GM10266 (cell line): Measurements from ENCODE around the gene NXPH1.

Experiments
- DNase-seq: peaks from one replicate; pipeline ENCODE4 v3.0.0; 2012; ENCODE audit errors: extremely low spot score
- TF ChIP-seq, protein P1 (sequence below): IDR thresholded peaks from 2 replicates; pipeline ENCODE4 v1.5.1; 2012; ENCODE audit warnings: mild to moderate bottlenecking, low read depth; ENCODE audit not compliant: control insufficient read depth, insufficient read depth; ENCODE audit errors: missing control alignments

Gene NXPH1

DNA sequence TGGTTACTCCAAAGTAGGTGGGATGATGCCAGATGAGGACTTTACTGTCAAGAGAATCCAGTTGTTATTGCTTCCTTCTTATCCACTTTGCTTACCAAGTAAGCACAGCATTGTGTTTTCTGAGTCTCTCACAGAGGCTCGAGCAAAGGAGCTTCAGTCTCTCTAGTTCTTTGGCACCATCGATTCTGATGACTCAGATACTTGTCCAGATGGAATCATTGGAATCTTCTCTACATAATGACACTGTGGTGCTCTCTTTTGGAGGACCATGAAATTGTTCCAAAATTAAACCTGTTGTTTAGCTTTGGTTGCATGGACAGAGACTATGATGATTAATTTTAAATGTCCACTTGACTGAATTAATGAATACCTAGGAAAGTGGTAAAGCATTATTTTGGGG lies 132.6 kb downstream of the NXPH1 start:
- DNase-seq, result no peak
- TF ChIP-seq, protein P1, sequence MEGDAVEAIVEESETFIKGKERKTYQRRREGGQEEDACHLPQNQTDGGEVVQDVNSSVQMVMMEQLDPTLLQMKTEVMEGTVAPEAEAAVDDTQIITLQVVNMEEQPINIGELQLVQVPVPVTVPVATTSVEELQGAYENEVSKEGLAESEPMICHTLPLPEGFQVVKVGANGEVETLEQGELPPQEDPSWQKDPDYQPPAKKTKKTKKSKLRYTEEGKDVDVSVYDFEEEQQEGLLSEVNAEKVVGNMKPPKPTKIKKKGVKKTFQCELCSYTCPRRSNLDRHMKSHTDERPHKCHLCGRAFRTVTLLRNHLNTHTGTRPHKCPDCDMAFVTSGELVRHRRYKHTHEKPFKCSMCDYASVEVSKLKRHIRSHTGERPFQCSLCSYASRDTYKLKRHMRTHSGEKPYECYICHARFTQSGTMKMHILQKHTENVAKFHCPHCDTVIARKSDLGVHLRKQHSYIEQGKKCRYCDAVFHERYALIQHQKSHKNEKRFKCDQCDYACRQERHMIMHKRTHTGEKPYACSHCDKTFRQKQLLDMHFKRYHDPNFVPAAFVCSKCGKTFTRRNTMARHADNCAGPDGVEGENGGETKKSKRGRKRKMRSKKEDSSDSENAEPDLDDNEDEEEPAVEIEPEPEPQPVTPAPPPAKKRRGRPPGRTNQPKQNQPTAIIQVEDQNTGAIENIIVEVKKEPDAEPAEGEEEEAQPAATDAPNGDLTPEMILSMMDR, result no peak

DNA sequence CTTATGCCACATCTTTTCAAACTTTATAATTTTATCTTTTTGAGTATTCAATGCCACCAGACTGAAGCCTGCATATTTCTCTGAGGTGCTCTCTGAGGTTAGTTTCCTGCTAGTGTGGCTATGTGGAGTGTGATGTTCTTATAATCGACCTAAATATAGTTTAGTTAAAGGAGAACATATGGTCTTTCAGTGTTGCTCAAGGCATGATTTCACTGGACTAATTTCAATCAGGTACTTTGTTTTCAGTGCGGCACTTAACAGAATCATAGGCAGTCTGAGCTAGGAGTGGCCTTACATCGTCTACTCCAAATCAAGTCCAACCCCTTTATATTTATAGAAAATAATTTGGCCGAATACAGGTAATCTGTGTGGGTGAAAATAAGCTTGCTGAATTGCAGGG lies 134.2 kb downstream of the NXPH1 start:
- DNase-seq, result no peak
- TF ChIP-seq, protein P1, result no peak

DNA sequence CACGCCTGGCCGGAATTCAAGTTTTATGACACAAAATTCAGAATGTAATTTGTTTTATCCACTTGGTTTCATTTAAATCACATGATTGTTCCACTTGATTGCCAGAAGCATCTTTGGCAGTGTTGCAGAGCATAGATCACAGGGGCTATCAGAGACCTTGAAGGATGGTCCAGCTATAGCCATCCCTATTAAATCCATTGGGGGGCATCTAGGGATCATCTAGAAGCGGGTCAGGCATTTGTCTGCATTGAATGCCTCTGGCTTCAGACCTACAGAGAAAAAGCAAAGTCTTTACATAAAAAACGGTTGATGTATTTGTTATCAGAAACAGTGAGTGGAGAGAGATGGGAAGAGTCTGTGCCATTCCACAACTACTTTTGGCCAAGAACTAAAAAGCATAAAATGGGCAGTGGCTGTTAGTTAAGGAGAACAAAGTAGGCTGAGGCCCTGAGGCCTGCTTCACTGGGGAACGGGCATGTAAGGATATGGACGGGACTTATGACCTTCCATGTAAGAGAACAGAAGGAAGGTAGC lies 146.3 kb downstream of the NXPH1 start:
- DNase-seq, result no peak
- TF ChIP-seq, protein P1, result no peak

DNA sequence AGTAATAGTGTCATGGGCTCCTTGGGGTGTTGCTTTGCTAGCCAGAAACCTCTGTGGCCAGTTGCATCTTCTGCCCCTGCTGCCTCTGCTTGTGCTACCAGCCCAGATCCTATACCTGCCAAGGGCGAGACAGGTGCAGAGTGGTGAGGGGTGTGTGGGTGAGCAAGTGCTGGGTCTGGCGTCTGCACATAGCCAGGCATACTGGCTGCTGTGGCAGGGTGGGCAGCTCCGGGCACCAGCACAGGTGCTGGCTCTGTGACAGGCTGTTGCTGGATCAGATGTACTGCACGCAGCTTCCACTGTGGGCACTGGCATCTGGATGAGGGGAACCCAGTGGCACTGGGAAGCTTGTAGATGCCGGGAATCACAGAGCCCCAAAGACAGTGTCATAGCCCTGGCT lies 148.4 kb downstream of the NXPH1 start:
- TF ChIP-seq, protein P1, result no peak
- DNase-seq, result no peak

DNA sequence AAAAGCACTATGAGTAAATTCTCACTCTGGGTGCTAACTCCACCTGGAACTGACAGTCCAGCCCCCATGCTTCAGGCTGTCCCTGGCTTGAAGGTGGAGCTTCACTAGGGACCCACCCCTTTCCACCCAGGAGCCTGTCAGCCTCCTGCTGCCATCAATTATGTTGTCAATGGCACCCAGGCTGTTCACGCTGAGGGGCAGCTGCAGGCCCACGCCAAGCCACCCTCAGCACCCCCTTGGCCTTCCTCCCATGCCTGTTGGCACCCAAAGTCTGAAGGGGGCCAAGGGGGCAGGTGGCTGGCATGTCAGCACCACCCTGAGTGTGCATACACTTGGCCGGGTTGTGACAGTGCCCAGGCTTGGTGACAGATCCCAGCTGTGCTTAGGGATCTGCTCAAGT lies 149.3 kb downstream of the NXPH1 start:
- TF ChIP-seq, protein P1, result no peak
- no peak for DNase-seq

DNA sequence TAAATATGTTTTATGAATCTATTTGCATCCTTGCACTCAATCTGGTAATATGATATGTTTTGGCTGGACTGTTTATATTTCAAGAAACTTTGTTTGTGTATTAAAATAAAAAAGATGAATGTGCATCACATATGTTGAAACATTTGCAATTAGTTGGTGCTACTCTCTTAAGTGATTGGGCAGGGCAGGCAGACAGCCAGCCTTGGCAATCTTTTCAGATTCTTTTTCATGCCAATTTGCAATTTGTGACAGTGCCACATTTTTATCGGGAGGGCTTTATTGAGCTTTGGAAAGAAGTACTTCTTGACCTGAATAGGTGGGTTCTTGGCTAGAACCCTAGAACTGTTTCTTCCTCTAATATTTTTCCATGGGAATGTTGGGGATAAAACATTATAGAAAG lies 152.2 kb downstream of the NXPH1 start:
- no peak for DNase-seq
- TF ChIP-seq, protein P1, result no peak

DNA sequence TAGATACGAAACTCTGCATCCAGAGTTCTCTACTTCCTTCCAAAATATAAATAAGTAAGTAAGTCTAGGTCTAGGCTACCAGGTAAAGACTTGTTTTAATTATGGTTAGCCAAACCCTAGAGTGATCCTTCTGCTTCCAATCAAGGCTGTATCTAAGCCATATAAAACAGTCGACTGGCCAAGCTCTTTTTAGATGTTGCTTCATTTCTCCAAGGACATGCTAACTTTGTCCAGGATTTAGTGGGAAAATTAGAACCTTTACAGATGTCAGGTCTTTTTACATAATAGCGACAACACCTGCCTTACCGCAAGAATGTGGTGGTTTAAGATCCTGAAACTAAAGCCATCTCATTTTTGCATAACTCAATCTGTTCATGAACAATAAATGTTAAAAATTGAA lies 156.8 kb downstream of the NXPH1 start:
- TF ChIP-seq, protein P1, result no peak
- DNase-seq, result no peak

DNA sequence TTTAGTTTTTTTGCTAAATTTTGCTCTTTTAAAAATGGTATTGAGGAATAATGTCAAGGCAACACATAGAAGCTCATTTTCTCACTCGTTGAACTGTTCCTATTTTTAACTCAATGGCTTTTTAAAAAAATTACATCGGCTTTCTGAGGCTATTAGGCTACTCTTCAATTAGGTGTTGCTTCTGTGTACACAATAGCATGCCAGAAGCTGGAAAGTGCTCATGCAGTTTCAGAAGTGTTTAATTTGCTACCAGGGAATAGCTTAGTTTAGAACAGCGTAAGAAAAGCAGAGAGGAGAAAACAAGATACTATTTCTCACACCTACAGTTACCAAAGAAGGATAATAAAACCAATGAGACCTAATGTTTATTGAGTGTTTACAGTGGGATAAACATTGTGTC lies 157.4 kb downstream of the NXPH1 start:
- DNase-seq, result no peak
- TF ChIP-seq, protein P1, result no peak
